Measurements from ENCODE around the gene TMEM63B. TPM values are rescaled to one million over a fixed set of nuclear protein-coding genes. Genes with fewer than 3 reads are reported as not detected.

Gene TMEM63B
- total RNA-seq, 2 donors from 2014 or later: 7.6 to 11.9 TPM

DNA sequence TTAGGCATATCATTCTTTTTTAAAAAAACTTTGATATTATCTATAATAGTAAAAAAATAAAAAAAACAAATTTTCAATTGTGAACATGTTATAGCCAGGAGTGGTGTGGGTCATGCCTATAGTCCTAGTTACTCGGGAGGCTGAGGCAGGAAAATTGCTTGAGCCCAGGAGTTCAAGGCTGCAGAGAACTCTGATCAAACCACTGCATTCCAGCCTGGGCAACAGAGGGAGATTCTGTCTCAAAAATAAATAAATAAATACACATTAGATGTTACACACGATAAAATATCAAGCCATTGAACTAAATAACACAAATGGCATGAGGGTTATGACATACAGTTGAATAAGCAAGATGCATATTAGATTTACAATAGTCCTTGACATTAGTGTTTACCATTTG, 61.5 kb downstream of the TMEM63B start:
- DNase-seq: no peak
- intact Hi-C loops (cut with DNase I): no loop called here
- H3K4me3 ChIP-seq: no peak overlapping the region
- no peaks in the 10 kb centered on the region for H3K9me3 ChIP-seq
- no peak for TF ChIP-seq POLR2A (IDR thresholded peaks at IDR 0.05)
- no peak for TF ChIP-seq CTCF (IDR thresholded peaks at IDR 0.05)
- ATAC-seq: no peak
- WGBS, 2 donors: 47 to 65% methylated on average over 2 of the region's 2 CpGs
- H3K27me3 ChIP-seq: no peaks in the 10 kb centered on the region
- H3K27ac ChIP-seq: no peak overlapping the region
- H3K36me3 ChIP-seq (replicated peaks in 1 of 2; ENCODE audit: insufficient read depth in 1 of 2, low read depth in 2 of 2): no peaks in the 10 kb centered on the region
- H3K4me1 ChIP-seq: no peaks in the 10 kb centered on the region

DNA sequence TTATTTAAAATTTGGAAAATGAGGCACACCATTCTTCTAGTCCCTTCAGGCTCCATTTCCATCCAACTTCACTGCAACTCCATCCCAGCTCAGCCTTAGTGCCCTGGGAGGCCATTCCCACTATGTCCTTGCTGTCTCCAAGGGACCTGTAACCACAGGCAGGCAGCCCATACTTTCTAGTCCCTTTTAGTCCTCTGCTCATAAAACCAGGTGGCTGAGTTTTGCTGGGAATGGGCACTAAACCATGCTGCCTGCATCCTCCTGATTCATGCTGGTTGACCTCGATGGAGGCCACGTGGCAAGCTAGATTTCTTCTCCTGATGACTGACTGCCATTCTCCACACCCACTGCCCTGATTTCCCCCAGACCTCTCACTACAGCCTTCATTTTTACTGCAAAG, 61.9 kb downstream of the TMEM63B start:
- ATAC-seq (no peak), DNase-seq (no peak)
- intact Hi-C loops (cut with DNase I): no loop called here
- WGBS, 2 donors: 62 to 63% methylated on average over 2 of the region's 2 CpGs
- Histone ChIP-seq H3K4me3 (no peak overlapping the region), H3K27me3 (no peaks in the 10 kb centered on the region), H3K27ac (no peak overlapping the region), H3K4me1 (no peaks in the 10 kb centered on the region), H3K36me3 (replicated peaks in 1 of 2; ENCODE audit: insufficient read depth in 1 of 2, low read depth in 2 of 2) (no peaks in the 10 kb centered on the region), H3K9me3 (no peaks in the 10 kb centered on the region)
- TF ChIP-seq CTCF (IDR thresholded peaks at IDR 0.05) (no peak), POLR2A (IDR thresholded peaks at IDR 0.05) (no peak)

DNA sequence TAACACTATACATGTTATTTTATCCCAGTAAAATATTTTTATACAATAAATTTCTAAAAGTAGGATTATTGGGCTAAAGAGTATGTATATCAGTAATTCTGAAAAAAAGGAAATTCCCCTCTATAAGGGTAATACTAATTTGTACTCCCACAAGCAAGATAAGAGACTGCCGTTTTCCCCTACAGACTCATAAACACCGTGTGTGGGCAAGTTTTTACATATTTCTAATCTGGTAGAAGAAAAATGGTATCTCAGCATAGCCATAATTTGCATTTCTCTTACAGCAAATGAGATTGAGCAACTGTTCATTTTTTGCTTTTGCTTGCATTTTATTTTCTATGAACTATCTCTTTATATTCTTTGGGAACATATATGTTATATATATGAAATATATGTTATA, 63.4 kb downstream of the TMEM63B start:
- H3K36me3 ChIP-seq (replicated peaks in 1 of 2; ENCODE audit: insufficient read depth in 1 of 2, low read depth in 2 of 2): no peaks in the 10 kb centered on the region
- no peak for ATAC-seq
- TF ChIP-seq CTCF (IDR thresholded peaks at IDR 0.05) (no peak), POLR2A (IDR thresholded peaks at IDR 0.05) (no peak)
- no peaks in the 10 kb centered on the region for H3K9me3 ChIP-seq
- H3K4me1 ChIP-seq: no peaks in the 10 kb centered on the region
- intact Hi-C loops (cut with DNase I): no loop called here
- H3K4me3 ChIP-seq: no peak overlapping the region
- no peak for DNase-seq
- H3K27me3 ChIP-seq: no peaks in the 10 kb centered on the region
- WGBS, 2 donors: 21 to 39% methylated on average over 2 of the region's 2 CpGs
- no peak overlapping the region for H3K27ac ChIP-seq

- no peak overlapping the region for H3K4me3 ChIP-seq
- no peaks in the 10 kb centered on the region for H3K27me3 ChIP-seq
- no peak for DNase-seq
- ATAC-seq: peak; percentile 52
- no peaks in the 10 kb centered on the region for H3K4me1 ChIP-seq
- no peaks in the 10 kb centered on the region for H3K36me3 ChIP-seq (replicated peaks in 1 of 2; ENCODE audit: insufficient read depth in 1 of 2, low read depth in 2 of 2)
- WGBS, 2 donors: 56 to 73% methylated on average over 10 of the region's 10 CpGs
- no peaks in the 10 kb centered on the region for H3K9me3 ChIP-seq
- intact Hi-C loops (cut with DNase I): no loop called here
- no peak for TF ChIP-seq CTCF (IDR thresholded peaks at IDR 0.05)
- no peak for TF ChIP-seq POLR2A (IDR thresholded peaks at IDR 0.05)
- H3K27ac ChIP-seq: peak overlapping the region in 1 of 4 donors; percentile 21
Observed at GRCh38 chr6:44192428-44193041, 65.2 kb downstream of the TMEM63B start.

DNA sequence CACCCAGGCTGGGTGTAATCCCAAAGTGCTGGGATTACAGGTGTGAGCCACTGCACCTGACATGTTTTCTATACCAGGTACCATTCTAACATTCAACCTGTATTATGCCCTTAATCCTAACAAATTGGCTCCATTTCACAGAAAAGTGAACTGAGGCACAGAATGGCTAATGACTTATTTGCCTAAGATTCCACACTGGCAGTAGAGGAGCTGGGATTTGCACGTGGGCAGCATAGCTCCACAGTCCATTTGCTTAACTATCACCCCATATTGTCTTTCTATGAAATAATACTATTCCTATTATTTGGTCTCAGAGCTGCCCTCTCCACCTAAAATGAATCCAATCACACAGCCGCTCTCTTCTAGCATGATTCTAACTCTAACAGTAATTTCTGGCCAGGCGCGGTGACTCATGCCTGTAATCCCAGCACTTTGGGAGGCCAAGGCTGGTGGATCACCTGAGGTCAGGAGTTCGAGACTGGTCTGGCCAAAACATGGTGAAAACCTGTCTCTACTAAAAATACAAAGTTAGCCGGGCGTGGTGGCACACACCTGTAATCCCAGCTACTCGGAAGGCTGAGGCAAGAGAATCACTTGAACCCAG, 66.1 kb downstream of the TMEM63B start:
- WGBS, 2 donors: 86 to 92% methylated on average over 8 of the region's 8 CpGs
- Histone ChIP-seq H3K27me3 (no peaks in the 10 kb centered on the region), H3K9me3 (no peaks in the 10 kb centered on the region), H3K27ac (no peak overlapping the region), H3K4me1 (no peaks in the 10 kb centered on the region), H3K4me3 (no peak overlapping the region), H3K36me3 (replicated peaks in 1 of 2; ENCODE audit: insufficient read depth in 1 of 2, low read depth in 2 of 2) (no peaks in the 10 kb centered on the region)
- DNase-seq: no peak
- TF ChIP-seq CTCF (IDR thresholded peaks at IDR 0.05) (no peak), POLR2A (IDR thresholded peaks at IDR 0.05) (no peak)
- intact Hi-C loops (cut with DNase I): no loop called here
- no peak for ATAC-seq
